K562 (cell line): Measurements from ENCODE around the gene TOMM22. TPM values are rescaled to one million over a fixed set of nuclear protein-coding genes. Genes with fewer than 3 reads are reported as not detected.
A peak's percentile ranks its signal among the peaks of the same experiment; 100 is the strongest.

Source experiments
- CREB1 ChIP-seq, 2 experiments: sonication (generic) in 1 of 2; formaldehyde crosslinking in 1 of 2; IDR thresholded peaks; 2 replicates each; pipeline versions ENCODE4 v1.6.1 to v1.8.0; 2012 to 2022; ENCODE audit warnings: inconsistent platforms in 1 of 2, mild to moderate bottlenecking in 1 of 2, missing genetic modification reagents in 1 of 2, moderate library complexity in 1 of 2
- CSDE1 ChIP-seq, 2 experiments: fragments of 450-650 bp; IDR thresholded peaks; 2 replicates each; pipeline ENCODE4 v1.6.1; 2016; ENCODE audit warnings: mild to moderate bottlenecking in 1 of 2
- EGR1 ChIP-seq: fragments of 450-650 bp; conservative IDR thresholded peaks from 2 replicates; pipeline ENCODE4 v1.6.1; 2017; ENCODE audit warnings: mild to moderate bottlenecking
- KHSRP ChIP-seq: fragments of 450-650 bp; IDR thresholded peaks from 2 replicates; pipeline ENCODE4 v1.6.1; 2017
- KLF1 ChIP-seq: fragments of 450-650 bp; IDR thresholded peaks from 2 replicates; pipeline ENCODE4 v1.6.1; 2016; ENCODE audit warnings: missing genetic modification characterization, missing compliant biosample characterization
- PTBP1 ChIP-seq: fragments of 200-400 bp; formaldehyde crosslinking; IDR thresholded peaks from 2 replicates; pipeline ENCODE4 v1.6.1; 2017; ENCODE audit warnings: low read depth, low read length
- RBFOX2 ChIP-seq: fragments of 200-400 bp; formaldehyde crosslinking; IDR thresholded peaks from 2 replicates; pipeline ENCODE4 v1.6.1; 2017; ENCODE audit warnings: low read depth, mild to moderate bottlenecking, low read length, moderate library complexity
- RFX7 ChIP-seq: fragments of 250-450 bp; sonication (Bioruptor Pico); IDR thresholded peaks from 2 replicates; pipeline ENCODE4 v1.5.1; 2021; ENCODE audit warnings: mild to moderate bottlenecking
- SMAD4 ChIP-seq: fragments of 250-450 bp; sonication (Bioruptor Pico); conservative IDR thresholded peaks from 2 replicates; pipeline ENCODE4 v1.8.0; 2021; ENCODE audit warnings: inconsistent platforms, mild to moderate bottlenecking, moderate library complexity
- SMARCE1 ChIP-seq: fragments of 450-650 bp; IDR thresholded peaks from 2 replicates; pipeline ENCODE4 v1.7.1; 2016; ENCODE audit warnings: mild to moderate bottlenecking
- polyA plus RNA-seq, 8 experiments: library from polyadenylated mRNA; depleted of rRNA in 4 of 8; stranded (reverse) in 5 of 8; unstranded in 3 of 8; fragments of >200 nt; fragmentation: Nextera tagmentation in 2 of 8; fragmentation: Illumina TruSeq in 1 of 8; extraction: Ambion mirVana in 2 of 8; extraction: Trizol in 1 of 8; gene quantifications; 2 replicates each; pipeline versions ENCODE4 v1.2.1 to v1.2.3, GENCODE V29; 2011 to 2014; ENCODE audit warnings: inconsistent platforms in 1 of 8, missing spikeins in 1 of 8
- total RNA-seq, 7 experiments: library from RNA; depleted of rRNA in 6 of 7; stranded (reverse); fragments of >200 nt in 6 of 7; fragmentation: Illumina TruSeq in 2 of 7; extraction: Trizol in 2 of 7; gene quantifications; 2 replicates each; pipeline versions ENCODE4 v1.2.1 to v1.2.3, GENCODE V29; 2011 to 2021; ENCODE audit warnings: low replicate concordance in 1 of 7
- TF ChIP-seq, protein P1 (sequence below): fragments of 450-650 bp; IDR thresholded peaks from 2 replicates; pipeline ENCODE4 v1.6.1; 2016; ENCODE audit warnings: mild to moderate bottlenecking, moderate library complexity
- TF ChIP-seq, protein P2 (sequence below): fragments of 450-650 bp; IDR thresholded peaks from 2 replicates; pipeline ENCODE4 v1.6.1; 2017; ENCODE audit warnings: antibody characterized with exemption, mild to moderate bottlenecking

The TOMM22 gene
- total and polyA plus RNA-seq, 9 of the 15 experiments (the other 6 are each of a cell fraction or from before 2014, with no cell fraction given) = 25.8 to 108 (median 73.8) TPM

DNA sequence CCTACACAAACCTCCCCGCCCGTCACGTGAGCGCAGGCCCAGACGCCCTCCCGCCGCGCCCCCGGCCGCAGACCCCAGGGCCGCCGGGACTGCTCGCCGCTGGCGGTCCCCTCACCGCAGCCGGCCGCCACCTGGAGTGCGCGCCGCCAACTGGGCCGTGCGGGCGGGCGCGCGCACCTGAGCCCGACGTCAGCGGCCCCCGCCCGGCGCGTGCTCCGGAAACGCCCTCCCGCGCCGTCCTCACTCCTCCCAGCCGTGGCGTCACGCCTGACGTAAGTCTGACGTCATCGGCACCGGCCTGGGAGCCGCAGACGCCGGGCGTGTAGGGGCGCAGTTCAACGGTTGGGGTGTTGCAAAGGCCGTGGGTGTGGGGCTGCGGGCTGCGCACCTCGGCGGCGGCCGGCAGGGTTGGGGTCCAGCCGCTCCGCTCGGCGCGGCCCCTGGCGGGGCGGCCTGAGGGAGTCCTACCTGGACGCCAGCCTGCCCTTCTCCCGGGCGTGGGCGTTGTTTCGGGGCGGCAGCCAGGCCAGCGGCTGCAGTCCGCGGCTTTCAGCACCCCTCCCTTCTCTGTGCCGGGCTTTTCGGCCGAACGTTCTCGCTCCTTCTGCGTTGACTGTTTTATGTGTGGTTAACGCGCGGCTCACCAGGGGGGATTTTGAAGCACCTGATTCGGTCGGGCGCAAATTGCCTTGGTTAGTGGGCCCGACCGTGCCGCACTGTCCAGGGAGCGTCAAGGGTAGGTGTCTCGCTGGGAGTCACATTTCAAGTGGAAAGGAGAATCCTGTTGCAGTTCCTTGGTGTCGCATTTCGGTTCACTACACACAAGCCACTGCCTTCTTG lies 19.3 kb downstream of the TOMM22 start, which contains the start of gene JOSD1 (continued):
- TF ChIP-seq KLF1 = peak; percentile 79
- peak; percentile 88 for TF ChIP-seq EGR1
- peak; percentile 90 for TF ChIP-seq KHSRP
- TF ChIP-seq, protein P1, sequence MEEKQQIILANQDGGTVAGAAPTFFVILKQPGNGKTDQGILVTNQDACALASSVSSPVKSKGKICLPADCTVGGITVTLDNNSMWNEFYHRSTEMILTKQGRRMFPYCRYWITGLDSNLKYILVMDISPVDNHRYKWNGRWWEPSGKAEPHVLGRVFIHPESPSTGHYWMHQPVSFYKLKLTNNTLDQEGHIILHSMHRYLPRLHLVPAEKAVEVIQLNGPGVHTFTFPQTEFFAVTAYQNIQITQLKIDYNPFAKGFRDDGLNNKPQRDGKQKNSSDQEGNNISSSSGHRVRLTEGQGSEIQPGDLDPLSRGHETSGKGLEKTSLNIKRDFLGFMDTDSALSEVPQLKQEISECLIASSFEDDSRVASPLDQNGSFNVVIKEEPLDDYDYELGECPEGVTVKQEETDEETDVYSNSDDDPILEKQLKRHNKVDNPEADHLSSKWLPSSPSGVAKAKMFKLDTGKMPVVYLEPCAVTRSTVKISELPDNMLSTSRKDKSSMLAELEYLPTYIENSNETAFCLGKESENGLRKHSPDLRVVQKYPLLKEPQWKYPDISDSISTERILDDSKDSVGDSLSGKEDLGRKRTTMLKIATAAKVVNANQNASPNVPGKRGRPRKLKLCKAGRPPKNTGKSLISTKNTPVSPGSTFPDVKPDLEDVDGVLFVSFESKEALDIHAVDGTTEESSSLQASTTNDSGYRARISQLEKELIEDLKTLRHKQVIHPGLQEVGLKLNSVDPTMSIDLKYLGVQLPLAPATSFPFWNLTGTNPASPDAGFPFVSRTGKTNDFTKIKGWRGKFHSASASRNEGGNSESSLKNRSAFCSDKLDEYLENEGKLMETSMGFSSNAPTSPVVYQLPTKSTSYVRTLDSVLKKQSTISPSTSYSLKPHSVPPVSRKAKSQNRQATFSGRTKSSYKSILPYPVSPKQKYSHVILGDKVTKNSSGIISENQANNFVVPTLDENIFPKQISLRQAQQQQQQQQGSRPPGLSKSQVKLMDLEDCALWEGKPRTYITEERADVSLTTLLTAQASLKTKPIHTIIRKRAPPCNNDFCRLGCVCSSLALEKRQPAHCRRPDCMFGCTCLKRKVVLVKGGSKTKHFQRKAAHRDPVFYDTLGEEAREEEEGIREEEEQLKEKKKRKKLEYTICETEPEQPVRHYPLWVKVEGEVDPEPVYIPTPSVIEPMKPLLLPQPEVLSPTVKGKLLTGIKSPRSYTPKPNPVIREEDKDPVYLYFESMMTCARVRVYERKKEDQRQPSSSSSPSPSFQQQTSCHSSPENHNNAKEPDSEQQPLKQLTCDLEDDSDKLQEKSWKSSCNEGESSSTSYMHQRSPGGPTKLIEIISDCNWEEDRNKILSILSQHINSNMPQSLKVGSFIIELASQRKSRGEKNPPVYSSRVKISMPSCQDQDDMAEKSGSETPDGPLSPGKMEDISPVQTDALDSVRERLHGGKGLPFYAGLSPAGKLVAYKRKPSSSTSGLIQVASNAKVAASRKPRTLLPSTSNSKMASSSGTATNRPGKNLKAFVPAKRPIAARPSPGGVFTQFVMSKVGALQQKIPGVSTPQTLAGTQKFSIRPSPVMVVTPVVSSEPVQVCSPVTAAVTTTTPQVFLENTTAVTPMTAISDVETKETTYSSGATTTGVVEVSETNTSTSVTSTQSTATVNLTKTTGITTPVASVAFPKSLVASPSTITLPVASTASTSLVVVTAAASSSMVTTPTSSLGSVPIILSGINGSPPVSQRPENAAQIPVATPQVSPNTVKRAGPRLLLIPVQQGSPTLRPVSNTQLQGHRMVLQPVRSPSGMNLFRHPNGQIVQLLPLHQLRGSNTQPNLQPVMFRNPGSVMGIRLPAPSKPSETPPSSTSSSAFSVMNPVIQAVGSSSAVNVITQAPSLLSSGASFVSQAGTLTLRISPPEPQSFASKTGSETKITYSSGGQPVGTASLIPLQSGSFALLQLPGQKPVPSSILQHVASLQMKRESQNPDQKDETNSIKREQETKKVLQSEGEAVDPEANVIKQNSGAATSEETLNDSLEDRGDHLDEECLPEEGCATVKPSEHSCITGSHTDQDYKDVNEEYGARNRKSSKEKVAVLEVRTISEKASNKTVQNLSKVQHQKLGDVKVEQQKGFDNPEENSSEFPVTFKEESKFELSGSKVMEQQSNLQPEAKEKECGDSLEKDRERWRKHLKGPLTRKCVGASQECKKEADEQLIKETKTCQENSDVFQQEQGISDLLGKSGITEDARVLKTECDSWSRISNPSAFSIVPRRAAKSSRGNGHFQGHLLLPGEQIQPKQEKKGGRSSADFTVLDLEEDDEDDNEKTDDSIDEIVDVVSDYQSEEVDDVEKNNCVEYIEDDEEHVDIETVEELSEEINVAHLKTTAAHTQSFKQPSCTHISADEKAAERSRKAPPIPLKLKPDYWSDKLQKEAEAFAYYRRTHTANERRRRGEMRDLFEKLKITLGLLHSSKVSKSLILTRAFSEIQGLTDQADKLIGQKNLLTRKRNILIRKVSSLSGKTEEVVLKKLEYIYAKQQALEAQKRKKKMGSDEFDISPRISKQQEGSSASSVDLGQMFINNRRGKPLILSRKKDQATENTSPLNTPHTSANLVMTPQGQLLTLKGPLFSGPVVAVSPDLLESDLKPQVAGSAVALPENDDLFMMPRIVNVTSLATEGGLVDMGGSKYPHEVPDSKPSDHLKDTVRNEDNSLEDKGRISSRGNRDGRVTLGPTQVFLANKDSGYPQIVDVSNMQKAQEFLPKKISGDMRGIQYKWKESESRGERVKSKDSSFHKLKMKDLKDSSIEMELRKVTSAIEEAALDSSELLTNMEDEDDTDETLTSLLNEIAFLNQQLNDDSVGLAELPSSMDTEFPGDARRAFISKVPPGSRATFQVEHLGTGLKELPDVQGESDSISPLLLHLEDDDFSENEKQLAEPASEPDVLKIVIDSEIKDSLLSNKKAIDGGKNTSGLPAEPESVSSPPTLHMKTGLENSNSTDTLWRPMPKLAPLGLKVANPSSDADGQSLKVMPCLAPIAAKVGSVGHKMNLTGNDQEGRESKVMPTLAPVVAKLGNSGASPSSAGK = peak; percentile 63
- TF ChIP-seq SMAD4 = peak; percentile 87
- no peak for TF ChIP-seq RFX7 (CRISPR knock-in tag)
- 0 out of 2 replicates have a peak, but pooled peaks have one; percentile 23 for TF ChIP-seq SMARCE1
- TF ChIP-seq CREB1 (IDR thresholded peaks at IDR 0.05) = peak; percentile 99
- TF ChIP-seq CREB1 (CRISPR knock-in tag; IDR thresholded peaks at IDR 0.05) = peak; percentile 98
- no peak for TF ChIP-seq PTBP1
- TF ChIP-seq, protein P2, sequence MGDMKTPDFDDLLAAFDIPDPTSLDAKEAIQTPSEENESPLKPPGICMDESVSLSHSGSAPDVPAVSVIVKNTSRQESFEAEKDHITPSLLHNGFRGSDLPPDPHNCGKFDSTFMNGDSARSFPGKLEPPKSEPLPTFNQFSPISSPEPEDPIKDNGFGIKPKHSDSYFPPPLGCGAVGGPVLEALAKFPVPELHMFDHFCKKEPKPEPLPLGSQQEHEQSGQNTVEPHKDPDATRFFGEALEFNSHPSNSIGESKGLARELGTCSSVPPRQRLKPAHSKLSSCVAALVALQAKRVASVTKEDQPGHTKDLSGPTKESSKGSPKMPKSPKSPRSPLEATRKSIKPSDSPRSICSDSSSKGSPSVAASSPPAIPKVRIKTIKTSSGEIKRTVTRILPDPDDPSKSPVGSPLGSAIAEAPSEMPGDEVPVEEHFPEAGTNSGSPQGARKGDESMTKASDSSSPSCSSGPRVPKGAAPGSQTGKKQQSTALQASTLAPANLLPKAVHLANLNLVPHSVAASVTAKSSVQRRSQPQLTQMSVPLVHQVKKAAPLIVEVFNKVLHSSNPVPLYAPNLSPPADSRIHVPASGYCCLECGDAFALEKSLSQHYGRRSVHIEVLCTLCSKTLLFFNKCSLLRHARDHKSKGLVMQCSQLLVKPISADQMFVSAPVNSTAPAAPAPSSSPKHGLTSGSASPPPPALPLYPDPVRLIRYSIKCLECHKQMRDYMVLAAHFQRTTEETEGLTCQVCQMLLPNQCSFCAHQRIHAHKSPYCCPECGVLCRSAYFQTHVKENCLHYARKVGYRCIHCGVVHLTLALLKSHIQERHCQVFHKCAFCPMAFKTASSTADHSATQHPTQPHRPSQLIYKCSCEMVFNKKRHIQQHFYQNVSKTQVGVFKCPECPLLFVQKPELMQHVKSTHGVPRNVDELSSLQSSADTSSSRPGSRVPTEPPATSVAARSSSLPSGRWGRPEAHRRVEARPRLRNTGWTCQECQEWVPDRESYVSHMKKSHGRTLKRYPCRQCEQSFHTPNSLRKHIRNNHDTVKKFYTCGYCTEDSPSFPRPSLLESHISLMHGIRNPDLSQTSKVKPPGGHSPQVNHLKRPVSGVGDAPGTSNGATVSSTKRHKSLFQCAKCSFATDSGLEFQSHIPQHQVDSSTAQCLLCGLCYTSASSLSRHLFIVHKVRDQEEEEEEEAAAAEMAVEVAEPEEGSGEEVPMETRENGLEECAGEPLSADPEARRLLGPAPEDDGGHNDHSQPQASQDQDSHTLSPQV = peak; percentile 47; the same call in 1 of the 2 replicates
- TF ChIP-seq RBFOX2 = peak; percentile 90
- peak in 1 of 2 experiments; percentile 83; a peak in 1 of 4 replicates for TF ChIP-seq CSDE1 (IDR thresholded peaks at IDR 0.05)
